ENCODE data around the gene ULK4.

Gene ULK4

DNA sequence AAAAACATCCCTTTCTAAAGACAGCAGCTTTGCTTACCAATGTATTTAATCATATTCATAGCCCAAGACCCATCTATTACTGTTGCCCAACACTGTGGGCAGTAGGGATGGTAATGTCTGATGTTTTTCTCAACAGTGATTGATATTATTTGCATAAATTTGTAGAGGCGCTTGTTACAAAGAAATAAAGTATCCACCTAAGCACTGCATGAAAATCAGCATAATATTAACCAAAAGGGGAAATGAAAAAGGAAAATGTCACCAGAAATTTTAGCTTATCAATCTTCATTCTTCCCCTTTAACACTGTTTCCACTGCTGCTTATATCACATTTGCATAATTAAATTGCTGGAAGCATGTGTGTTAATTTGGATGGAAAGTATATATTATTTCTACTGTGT is 622.1 kb downstream of the ULK4 start:
- DNase-seq: no peak

DNA sequence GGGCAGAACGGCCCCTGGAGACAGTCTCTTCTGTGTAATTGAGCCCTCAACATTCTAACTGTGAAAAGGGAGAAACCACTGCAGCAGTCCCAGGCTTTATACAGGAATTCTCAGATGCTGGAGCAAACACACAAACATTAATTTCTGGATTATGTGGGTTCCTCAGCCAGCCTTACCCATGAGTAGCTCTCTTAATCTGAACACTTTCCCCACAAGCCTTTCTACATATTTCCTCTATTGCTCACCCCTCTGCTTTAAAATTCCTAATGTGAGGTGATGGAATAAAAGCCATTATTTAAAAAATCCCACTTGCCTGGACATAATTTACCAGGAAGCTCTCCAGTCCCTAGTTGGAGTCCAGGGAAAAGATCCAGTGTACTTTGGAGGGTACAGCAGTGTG is 623.6 kb downstream of the ULK4 start:
- no peak for DNase-seq

DNA sequence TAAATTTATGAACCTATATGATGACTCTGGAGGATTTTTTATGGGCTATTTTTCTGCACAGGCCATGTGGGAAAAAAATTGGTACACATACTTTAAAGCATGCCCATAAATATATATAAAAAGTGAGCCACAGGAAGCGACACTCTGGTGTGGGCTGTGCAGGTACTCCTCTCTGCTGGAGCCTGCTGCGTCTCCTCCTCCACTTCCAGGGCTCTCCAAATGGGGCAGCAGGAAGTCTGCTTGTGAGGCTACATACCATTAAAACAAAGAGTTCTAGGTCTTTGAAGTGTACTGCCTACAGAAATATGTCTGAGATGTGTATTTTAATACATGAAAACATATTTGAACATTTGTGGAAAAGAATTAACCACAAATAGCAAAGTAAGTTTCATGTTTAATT is 627.5 kb downstream of the ULK4 start:
- DNase-seq: no peak

DNA sequence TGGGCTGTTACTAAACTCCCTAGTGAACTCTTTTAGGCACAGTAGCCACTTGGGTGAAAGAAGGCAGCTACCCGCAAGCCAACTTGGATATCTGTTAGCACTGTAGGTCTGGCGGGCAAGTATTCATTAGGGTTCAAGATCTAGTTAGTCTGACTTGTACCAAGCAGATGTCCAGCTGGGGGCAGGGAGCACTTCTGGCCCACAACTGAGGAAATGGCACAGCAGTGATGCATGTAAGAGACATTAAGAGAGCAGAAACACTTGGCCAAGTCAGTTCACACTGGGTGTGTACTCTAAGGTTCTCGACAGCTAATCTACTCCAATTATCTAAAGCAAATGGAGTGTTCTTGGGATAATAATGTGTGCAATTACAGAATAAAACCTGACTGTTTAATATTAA is 630.9 kb downstream of the ULK4 start:
- no peak for DNase-seq

DNA sequence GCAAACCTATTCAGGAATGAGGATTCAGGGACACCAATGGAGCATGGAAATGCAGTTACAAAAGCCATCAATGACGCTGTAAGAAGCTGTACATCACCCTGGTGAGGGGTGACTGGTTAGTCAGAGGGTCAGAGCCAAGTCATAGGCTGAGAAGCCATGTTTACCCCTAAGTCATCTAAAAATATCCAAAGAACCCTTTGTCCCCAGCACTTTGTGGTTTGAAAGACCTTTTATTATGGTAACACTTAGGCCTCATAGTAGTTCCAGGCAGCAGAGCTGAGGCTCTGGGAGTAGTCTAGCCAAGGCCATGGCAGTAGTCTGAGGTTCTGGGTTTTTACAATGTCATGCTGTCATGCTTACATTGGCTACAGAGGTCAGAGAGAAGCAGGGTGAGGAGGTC is 631.4 kb downstream of the ULK4 start:
- no peak for DNase-seq

DNA sequence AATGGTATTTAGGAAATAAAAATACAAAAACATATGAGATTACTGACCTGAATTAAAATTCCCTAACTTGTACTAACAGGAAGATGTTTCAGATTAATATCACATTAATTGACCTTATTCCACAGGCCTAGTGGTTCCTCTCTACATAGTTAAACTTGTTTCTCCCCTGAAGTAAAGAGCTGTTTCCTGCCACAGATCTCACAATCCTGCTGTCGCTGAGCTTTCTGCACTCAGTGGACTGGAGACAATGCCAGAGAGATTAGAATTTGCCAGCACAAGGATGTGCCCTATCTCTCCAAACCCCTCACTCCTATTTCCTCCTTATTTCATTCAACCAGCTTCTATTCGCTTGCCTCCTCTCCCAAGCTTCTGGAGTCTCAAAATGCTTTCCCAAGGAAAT is 632.0 kb downstream of the ULK4 start:
- DNase-seq: no peak

DNA sequence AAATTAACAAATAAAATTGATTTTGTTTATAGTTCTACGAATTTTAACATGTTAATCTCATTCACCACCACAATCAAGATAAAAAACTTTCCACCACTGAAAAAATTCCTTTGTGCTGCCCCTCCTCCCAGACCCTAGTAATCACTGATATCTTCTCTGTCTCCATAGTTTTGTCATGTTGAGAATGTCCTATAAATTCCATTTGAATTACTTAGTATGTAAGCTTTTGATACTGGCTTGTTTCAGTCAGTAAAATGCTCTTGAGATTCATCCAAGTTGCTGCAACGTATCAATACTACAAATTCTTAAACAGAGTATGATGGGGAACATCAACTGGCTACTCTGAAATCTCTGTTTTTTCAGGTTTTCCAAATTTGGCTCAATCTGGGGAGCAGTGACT is 633.0 kb downstream of the ULK4 start:
- DNase-seq: no peak

DNA sequence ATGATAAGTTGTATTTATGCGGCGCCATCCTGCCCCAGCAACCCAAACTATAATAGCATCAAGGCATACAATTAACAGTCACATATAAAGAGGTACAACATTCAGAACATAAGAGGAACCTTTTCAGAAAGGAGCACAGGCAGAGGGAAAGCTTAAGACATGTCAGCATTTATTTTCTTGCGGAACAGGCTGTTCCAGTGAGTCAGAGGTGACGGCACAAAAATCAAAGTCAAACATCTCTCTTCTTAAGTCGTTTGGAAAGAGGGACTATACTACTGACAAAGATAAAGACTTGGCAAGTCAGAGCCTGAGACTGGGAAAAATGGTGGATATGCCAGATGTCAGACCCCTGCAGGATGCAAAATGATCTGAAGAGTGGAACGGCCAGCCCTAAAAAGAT is 634.2 kb downstream of the ULK4 start:
- no peak for DNase-seq

DNA sequence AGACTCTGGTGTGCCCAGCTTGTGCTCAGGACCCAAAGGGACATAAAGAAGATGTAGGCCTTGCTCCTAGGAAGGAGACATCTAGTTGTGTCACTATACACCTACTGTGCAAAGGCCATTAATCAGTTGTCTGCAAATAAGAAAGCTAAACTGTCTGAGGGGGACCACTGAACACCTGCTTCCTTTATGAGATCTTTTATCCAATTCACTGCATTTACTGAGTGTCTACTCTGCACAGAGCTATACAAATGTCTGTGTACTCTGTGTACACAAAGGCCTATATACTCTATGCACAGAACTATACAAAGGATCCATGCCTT is 637.8 kb downstream of the ULK4 start:
- no peak for DNase-seq

DNA sequence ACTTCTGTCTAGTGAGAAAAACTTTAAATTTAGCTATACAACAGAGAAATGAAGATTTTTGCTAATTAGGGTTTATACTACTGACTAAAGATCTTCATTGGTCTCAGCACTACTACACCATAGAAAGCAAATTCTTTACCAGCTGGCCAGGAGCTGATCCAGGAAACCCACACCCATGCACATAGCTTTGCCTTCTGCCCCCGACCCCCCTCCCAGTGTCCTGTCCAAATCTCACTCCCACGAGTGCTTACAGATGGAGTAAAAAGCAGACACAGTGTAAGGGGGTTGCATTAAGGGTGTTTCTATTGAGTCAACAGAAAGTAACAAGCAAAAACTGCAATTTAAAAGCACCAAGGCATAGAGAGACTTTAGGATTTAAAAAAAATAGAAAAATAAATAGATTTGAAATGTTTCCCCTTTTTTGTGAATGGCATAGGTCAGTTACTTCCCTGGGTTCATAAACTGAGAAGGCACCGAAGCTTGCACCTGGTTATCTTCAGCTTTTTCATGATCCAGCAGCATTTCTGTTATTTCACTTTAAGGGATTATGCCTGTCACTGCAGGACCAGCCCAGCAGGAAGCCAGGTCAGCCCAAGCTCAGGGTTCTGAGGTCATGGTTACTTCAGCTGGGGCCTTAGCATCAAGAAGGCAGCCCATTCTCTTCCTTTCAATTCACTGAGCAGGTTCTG is 638.3 kb downstream of the ULK4 start:
- DNase-seq: no peak

DNA sequence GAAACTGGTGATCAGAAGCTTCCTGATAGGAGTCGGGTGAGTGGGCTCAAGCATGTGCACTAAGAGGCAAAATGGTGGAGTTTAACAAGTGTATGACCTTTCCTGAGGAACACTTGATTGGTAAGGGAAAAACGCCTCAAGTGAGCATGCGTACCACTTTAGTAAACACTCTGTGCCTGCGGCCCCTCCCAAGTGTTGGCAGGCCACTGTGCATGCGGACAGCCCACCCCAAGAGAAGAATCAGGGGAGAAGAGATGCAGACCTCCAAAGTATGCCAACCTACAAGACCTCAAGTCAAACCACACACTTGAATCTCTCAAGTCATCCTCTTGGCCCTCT is 640.3 kb downstream of the ULK4 start:
- DNase-seq: no peak

DNA sequence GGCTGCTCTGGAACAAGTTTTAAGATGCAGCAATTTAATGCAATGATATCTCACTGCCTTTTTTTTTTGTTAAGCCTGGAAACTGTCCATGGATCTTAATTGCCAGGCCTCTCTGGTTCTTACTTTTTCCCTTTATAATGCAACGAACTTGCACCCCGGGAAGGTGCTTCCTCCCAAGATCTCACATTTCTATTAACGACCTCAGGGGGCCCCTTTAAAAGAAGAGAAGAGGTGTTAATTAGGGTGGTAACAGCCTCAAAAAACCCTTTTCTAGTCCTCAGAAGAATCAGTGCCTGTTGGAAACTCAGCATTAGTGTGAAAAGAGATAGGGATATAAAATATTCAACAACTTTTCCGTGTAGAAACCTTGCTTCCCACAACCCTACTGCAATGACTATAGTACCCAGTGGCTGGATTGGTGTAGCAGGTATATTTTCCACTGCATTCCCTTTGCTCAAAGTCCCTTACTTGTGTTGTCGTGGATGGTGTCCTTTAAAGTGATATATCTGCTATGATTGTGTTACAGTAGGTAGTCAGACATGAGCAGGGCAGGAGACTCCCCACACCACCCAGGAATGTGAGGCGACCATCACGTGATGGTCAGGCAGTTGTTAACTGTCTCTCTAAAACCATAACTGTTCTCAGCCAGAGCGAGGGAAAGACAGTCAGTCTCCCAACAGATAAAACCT is 640.8 kb downstream of the ULK4 start:
- no peak for DNase-seq

DNA sequence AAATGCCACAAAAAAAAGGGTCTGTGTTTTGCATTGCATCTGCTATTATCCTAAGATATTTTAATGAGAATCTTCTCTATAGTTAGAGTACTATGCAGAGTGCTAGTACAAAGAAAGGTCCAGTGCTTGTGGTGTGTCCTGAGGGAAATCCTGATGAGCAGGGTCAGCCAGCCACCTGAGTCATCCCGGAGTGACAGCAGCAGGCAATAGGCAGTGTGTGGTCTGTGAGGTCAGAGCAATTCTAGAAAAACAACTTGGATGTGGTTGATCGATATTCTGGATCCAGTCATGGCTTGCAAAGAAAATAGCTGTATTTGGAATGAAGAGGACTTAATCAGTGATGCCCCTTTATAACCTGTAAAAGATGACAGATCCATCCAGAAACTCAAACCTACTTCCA is 643.4 kb downstream of the ULK4 start:
- no peak for DNase-seq

DNA sequence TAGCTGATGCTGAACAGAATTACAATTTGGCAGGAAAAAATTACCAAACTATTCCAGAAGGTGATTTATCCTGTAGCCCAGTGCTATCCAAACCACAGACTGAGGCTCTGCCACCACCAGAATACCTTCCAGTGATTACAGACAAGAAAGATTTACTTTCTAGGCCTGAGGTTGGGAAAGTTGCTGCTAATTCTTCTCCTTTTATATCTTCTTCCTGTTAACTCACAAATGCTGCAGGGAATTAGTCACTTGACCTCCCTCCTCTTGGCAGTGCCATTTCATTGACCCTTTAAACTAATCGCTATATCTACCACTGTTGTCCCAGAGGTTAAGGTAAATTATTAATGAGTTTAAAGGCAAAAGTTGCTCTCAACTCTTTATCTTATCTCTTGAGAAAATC is 644.2 kb downstream of the ULK4 start:
- no peak for DNase-seq

DNA sequence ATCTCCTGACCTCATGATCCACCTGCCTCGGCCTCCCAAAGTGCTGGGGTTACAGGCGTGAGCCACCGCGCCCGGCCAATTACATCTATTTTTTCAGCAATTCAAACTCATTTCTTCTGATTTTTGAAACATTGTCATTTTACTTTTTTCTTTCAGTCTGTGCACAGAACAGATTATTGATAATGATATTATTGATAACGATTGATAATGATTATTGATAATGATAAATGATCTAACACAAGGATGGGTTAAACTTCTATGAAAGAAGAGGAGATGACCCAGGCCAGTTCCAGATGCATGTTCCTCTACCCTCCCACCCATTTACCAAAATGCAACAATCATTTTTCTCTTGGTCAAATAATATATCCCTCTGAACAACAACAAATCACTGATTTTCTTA is 644.6 kb downstream of the ULK4 start:
- DNase-seq: no peak

DNA sequence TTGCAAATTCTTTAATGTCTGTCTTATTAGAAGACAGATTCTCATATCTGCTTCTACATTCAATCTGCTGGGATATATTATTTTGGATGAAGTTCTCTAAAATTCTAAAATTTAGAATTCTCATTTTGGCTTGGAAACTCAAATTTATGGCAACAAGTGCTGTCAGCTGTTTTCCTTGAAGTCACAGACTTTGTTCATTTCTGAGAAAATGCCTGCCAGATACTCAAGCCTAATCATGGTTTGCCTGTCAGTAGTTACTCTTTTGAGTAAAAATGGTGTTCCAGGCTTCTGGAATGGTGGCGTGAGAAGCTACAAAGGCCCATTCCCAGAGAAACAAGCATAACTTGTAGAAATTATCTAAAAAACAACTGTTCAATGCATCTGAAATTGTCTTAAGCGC is 646.8 kb downstream of the ULK4 start:
- no peak for DNase-seq

DNA sequence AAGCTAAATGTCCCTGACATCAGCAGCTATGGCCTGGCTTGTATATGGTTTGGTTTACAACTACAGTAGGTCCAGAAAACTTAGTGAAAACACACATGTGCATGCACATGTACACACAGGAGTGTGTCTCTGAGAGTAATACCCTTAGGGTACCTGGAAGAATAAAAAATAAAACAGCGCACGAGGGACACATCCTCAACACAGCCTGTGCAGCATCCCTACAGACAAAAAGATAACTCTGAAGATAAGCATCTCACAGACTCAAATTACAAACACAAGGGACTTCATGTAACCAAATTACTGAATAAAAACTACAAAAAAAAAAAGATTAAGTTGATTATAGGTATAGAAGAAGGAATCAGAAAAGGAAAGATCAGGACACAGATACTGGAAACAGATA is 653.8 kb downstream of the ULK4 start:
- DNase-seq: no peak

DNA sequence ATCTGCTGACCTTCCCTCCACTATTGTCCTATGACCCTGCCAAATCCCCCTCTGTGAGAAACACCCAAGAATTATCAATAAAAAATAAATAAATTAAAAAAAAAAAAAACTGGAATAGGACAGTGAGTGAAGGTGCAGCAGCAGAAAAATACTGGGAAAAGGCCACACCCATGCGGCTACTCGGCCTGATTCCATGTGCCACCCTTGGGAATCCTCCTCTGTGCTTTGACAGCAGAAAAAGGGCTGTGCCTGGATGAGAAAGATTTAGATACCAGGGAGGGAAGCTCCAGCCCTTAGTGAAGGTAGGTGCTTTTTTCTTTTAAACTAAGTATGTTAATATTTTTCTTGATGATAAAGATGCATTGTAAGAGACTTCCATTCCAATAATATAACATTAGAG is 654.8 kb downstream of the ULK4 start:
- no peak for DNase-seq

DNA sequence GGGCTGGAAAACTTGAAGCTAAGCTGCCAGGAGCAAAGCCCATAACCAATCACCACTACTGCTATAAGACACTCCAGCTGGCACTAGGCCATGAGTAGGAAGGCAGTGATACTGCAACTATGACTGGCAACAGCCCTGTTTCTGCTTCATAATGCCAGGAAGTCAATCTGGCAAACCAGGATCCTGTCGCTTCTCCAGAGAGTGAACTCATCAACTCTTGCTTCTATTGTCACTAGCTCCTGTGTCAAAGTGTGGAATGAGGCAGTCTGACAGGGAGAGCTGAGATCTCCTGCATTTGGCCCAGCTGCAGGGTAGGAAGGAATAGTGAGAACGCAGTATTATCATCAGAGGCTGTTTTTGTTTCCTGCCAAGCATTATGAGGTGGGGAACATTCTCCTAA is 657.3 kb downstream of the ULK4 start:
- DNase-seq: no peak

DNA sequence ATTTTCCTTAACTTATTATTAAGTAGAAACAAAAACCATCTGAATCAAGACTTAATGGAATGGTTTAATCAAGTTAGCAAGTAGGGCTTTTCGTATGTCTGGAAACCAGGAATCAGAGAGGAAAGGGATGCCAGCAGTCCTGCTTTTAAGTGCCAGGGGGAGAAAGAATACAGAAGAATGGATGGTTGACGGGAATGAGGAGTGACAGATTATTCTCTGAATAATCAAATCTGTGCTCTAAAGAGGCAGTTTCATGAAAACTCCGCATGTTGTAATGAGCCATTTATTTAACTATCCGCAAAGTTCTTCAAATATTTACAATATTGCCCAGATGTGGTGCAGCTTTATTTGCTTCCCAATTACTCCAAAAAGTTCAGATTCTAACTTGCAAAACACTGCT is 659.6 kb downstream of the ULK4 start:
- no peak for DNase-seq

DNA sequence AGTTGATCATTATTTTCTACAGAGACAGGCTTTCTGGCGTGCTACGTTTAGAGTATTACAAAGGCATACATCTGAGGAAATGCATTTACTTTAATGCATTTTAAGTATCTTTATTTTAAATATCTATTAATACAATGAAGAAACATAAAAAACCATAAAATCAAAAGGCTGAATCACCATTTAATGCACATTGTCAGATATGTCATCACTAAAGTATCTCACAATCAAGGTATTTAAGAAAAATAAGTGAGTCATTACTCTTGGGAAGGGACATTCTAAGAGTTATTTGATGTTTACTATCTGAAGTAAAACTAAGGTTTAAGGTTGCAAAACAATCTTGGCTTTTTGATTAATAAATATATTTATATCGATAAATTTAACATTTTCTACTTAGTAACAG is 660.4 kb downstream of the ULK4 start:
- no peak for DNase-seq

DNA sequence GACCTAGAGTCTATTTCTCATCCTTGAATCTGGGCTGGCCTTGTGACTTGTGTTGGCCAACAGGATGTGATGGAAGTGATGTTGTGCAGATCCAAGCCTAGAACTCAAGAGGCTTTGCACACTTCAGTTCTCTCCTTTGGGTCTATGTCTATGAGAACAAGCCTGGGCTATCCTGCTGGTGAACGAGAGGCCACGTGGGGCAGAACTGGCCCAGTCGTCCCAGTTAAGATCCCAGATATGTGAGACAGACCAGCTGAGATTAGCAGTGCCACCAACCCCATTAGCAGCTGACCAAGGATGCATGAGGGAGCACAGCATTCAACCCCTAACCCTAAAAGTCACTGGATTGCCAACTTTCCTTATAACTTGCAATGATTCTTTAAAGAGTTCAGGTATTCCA is 662.9 kb downstream of the ULK4 start:
- no peak for DNase-seq

DNA sequence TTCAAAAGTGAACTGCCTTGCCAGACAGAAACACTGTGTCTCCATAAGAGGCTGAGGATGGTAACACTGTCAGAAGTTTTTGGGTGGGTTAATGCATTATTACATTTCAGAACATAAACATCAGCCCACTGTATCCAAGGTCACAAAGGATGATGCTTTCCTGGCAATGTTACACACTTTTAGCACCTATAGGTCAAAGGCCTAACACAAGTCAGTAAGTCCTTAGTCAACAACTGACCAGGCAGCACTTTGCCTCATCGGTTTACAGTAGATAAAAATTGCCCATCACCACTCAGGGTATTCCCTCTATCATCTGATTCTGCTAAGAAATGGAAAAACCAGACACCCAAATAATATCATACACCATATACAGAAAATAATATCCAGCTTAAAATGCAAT is 664.2 kb downstream of the ULK4 start:
- DNase-seq: no peak

DNA sequence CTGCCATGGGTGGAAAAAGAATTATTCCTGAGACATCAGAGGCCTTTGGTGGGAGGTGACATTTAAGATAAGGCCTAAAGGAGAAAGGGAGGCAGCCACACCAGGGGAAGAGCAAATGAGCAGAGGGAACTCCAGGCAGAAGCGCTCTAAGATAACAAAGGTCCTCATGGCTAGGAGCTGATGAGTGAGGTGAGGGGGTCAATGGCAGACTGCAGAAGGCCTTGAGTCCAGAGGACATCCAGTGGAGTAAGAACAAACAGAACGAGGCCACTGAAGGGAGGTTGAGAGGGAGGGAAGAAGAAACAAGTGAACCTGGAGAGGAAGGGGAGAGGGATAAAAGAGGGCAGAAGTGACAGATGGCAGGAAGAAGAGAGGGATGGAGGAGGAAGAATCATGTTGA is 665.3 kb downstream of the ULK4 start:
- DNase-seq: no peak

DNA sequence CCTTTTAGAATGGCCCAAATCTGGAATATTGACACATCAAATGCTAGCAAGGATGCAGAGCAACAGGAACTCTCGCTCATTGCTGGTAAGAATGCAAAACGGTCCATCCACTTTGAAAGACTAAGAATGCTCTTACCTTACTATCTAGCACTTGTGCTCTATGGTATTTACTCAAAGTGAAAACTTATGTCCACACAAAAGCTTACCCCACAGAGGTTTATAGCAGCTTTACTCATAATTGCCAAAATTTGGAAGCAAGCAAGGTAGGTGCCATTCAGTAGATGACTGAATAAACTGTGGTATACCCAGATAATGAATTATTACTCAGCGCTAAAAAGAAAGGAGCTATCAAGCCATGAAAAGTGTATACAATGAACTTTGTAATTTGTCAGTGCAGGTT is 666.2 kb downstream of the ULK4 start:
- DNase-seq: no peak

Data from NCI-H1436 (cell line).